H1 (cell line): ENCODE measurements around the gene ENPP7. TPM values are rescaled to one million over a fixed set of nuclear protein-coding genes. Genes with fewer than 3 reads are reported as not detected.

ENCODE experiments used
- CTCF ChIA-PET: fragments of 300-600 bp; sonication (Branson Sonifier 250); formaldehyde crosslinking; loops from one replicate; lab custom pipeline; 2021; ENCODE audit not compliant: partially characterized antibody; lab: Charles Lee
- POLR2A ChIA-PET: fragments of 300-600 bp; sonication (Branson Sonifier 250); formaldehyde crosslinking; loops from one replicate; lab custom pipeline; 2021; ENCODE audit warnings: inconsistent platforms; ENCODE audit not compliant: partially characterized antibody; lab: Charles Lee
- DNase-seq, 2 experiments: peaks; one replicate each; pipeline versions ENCODE4 v3.0.0 to v3.0.0-alpha.2; 2010 to 2022; ENCODE audit warnings: low spot score in 2 of 2, low read depth in 1 of 2, mixed read lengths in 1 of 2
- FAIRE-seq: peaks from 2 replicates; lab custom pipeline; 2011; peaks lifted over from hg19 to GRCh38; lab: Jason Lieb, UNC
- H2AFZ ChIP-seq: 2 replicates; pipeline ENCODE4 v1.8.1; 2012; ENCODE audit warnings: low read length, inconsistent platforms
- H2AK5ac ChIP-seq: 2 replicates; pipeline ENCODE4 v1.6.1; 2013; ENCODE audit warnings: low read depth, low read length
- H2BK120ac ChIP-seq: replicated peaks from 2 replicates; pipeline ENCODE3; 2013; ENCODE audit warnings: low read depth, low read length, inconsistent platforms
- H2BK12ac ChIP-seq: 2 replicates; pipeline ENCODE4 v1.6.1; 2013; ENCODE audit warnings: low read depth, low read length
- H2BK15ac ChIP-seq: 2 replicates; pipeline ENCODE4 v1.6.1; 2013; ENCODE audit warnings: low read length
- H2BK20ac ChIP-seq: 2 replicates; pipeline ENCODE4 v1.6.1; 2013; ENCODE audit warnings: low read length
- H2BK5ac ChIP-seq: 2 replicates; pipeline ENCODE4 v1.6.1; 2013; ENCODE audit warnings: low read depth, low read length
- H3K14ac ChIP-seq: 2 replicates; pipeline ENCODE4 v1.6.1; 2013; ENCODE audit warnings: inconsistent platforms; ENCODE audit not compliant: insufficient read length
- H3K18ac ChIP-seq: 2 replicates; pipeline ENCODE4 v1.6.1; 2013; ENCODE audit warnings: low read length; ENCODE audit errors: extremely low read depth
- H3K23ac ChIP-seq: 2 replicates; pipeline ENCODE4 v1.6.1; 2013; ENCODE audit warnings: inconsistent platforms; ENCODE audit not compliant: insufficient read length
- H3K23me2 ChIP-seq: 2 replicates; pipeline ENCODE4 v1.6.1; 2013; ENCODE audit warnings: low read depth, low read length
- H3K27ac ChIP-seq: 2 replicates; pipeline ENCODE4 v1.6.1; 2011; ENCODE audit warnings: low read depth, low read length, inconsistent platforms
- H3K27me3 ChIP-seq, 4 experiments: replicated peaks in 1 of 4; 1 replicate in 1 of 4; 2 replicates in 3 of 4; pipeline versions ENCODE4 v1.6.1 to v1.8.1; 2011 to 2013; ENCODE audit warnings: low read length in 3 of 4, mild to moderate bottlenecking in 3 of 4, inconsistent platforms in 2 of 4, mixed read lengths in 2 of 4, moderate library complexity in 1 of 4; ENCODE audit not compliant: control insufficient read depth in 3 of 4, insufficient read depth in 3 of 4; ENCODE audit errors: extremely low read depth in 1 of 4
- H3K36me3 ChIP-seq, 4 experiments: 2 replicates each; pipeline versions ENCODE4 v1.6.1 to v1.8.1; 2011 to 2013; ENCODE audit warnings: mild to moderate bottlenecking in 4 of 4, low read length in 3 of 4, moderate library complexity in 2 of 4, control low read depth in 1 of 4, inconsistent platforms in 1 of 4; ENCODE audit not compliant: insufficient read depth in 4 of 4, control insufficient read depth in 2 of 4
- H3K4ac ChIP-seq: replicated peaks from 2 replicates; pipeline ENCODE3; 2013; ENCODE audit warnings: low read length, low read depth, mixed read lengths, inconsistent platforms; ENCODE audit not compliant: insufficient read length
- H3K4me1 ChIP-seq, 4 experiments: replicated peaks in 1 of 4; 1 replicate in 1 of 4; 2 replicates in 3 of 4; pipeline versions ENCODE4 v1.6.1 to v1.8.1; 2011 to 2013; ENCODE audit warnings: low read length in 3 of 4, inconsistent platforms in 2 of 4, mixed read lengths in 1 of 4; ENCODE audit not compliant: insufficient read depth in 4 of 4, control insufficient read depth in 3 of 4
- H3K4me2 ChIP-seq, 2 experiments: 2 replicates each; pipeline versions ENCODE4 v1.6.1 to v1.8.1; 2011 to 2013; ENCODE audit warnings: low read depth in 2 of 2, low read length in 2 of 2, control low read depth in 1 of 2, inconsistent platforms in 1 of 2, mild to moderate bottlenecking in 1 of 2; ENCODE audit not compliant: insufficient read depth in 1 of 2
- H3K4me3 ChIP-seq, 4 experiments: fragments of 200-600, 300-600 bp in 1 of 4; sonication (generic), shearing (Covaris generic), sonication (Bioruptor Twin) in 1 of 4; 2 replicates each; pipeline versions ENCODE4 v1.5.1 to v1.8.1; 2011 to 2016; ENCODE audit warnings: low read length in 4 of 4, low read depth in 3 of 4, control low read depth in 2 of 4, inconsistent platforms in 2 of 4, mild to moderate bottlenecking in 2 of 4, mixed read lengths in 1 of 4, moderate library complexity in 1 of 4; ENCODE audit not compliant: insufficient read depth in 2 of 4; ENCODE audit errors: extremely low read depth in 1 of 4
- H3K56ac ChIP-seq: replicated peaks from 2 replicates; pipeline ENCODE3; 2013; ENCODE audit warnings: low read depth, mild to moderate bottlenecking, mixed read lengths, low read length, inconsistent platforms; ENCODE audit not compliant: insufficient read length
- H3K79me1 ChIP-seq: 2 replicates; pipeline ENCODE4 v1.6.1; 2013; ENCODE audit warnings: low read depth, low read length, control low read depth
- H3K79me2 ChIP-seq, 2 experiments: 2 replicates each; pipeline versions ENCODE4 v1.6.1 to v1.8.1; 2012 to 2013; ENCODE audit warnings: low read length in 2 of 2, mild to moderate bottlenecking in 2 of 2, inconsistent platforms in 1 of 2; ENCODE audit not compliant: insufficient read depth in 2 of 2, control insufficient read depth in 1 of 2
- H3K9ac ChIP-seq, 4 experiments: replicated peaks in 1 of 4; 1 replicate in 1 of 4; 2 replicates in 3 of 4; pipeline versions ENCODE4 v1.6.1 to v1.8.1; 2011 to 2013; ENCODE audit warnings: low read depth in 3 of 4, low read length in 3 of 4, control low read depth in 2 of 4, mild to moderate bottlenecking in 2 of 4, moderate library complexity in 2 of 4, inconsistent platforms in 1 of 4; ENCODE audit errors: extremely low read depth in 1 of 4
- H3K9me3 ChIP-seq, 2 experiments: 2 replicates each; pipeline versions ENCODE4 v1.6.1 to v1.8.1; 2012 to 2013; ENCODE audit warnings: mild to moderate bottlenecking in 2 of 2, moderate library complexity in 2 of 2, control low read depth in 1 of 2, inconsistent platforms in 1 of 2, low read depth in 1 of 2, low read length in 1 of 2, mixed read lengths in 1 of 2; ENCODE audit not compliant: insufficient read depth in 2 of 2
- H4K20me1 ChIP-seq, 2 experiments: replicated peaks in 1 of 2; 2 replicates each; pipeline versions ENCODE3 to v1.8.1; 2011 to 2013; ENCODE audit warnings: inconsistent platforms in 2 of 2, low read length in 2 of 2, mild to moderate bottlenecking in 1 of 2; ENCODE audit not compliant: insufficient read depth in 2 of 2, control insufficient read depth in 1 of 2
- H4K5ac ChIP-seq: 2 replicates; pipeline ENCODE4 v1.6.1; 2013; ENCODE audit warnings: low read length, low read depth, mixed read lengths, inconsistent platforms; ENCODE audit not compliant: insufficient read length
- H4K8ac ChIP-seq: 2 replicates; pipeline ENCODE4 v1.8.0; 2013; ENCODE audit warnings: mild to moderate bottlenecking, moderate library complexity, low read length, inconsistent platforms; ENCODE audit not compliant: insufficient read depth; ENCODE audit errors: extremely low read depth
- H4K91ac ChIP-seq: replicated peaks from 2 replicates; pipeline ENCODE3; 2013; ENCODE audit warnings: low read length, mixed read lengths, inconsistent platforms; ENCODE audit not compliant: insufficient read length
- CTBP2 ChIP-seq: IDR thresholded peaks from 2 replicates; pipeline ENCODE4 v1.7.0; 2011; ENCODE audit warnings: borderline replicate concordance, mild to moderate bottlenecking, moderate library complexity, mixed read lengths, low read length; ENCODE audit not compliant: insufficient read depth, insufficient read length
- KDM5A ChIP-seq: fragments of 200-600 bp; IDR thresholded peaks from 2 replicates; pipeline ENCODE4 v1.7.1; 2012; ENCODE audit warnings: mild to moderate bottlenecking, low read length, inconsistent platforms, mixed read lengths
- WGBS, 2 experiments: shearing (Covaris generic) in 1 of 2; methylation state at CpG; one replicate each; pipeline versions ENCODE4 v1.1.6 to v1.1.7; 2013 to 2015; ENCODE audit warnings: low lambda C conversion rate in 2 of 2, mixed read lengths in 2 of 2, inconsistent platforms in 1 of 2, low coverage in 1 of 2, missing lambda C conversion rate in 1 of 2; ENCODE audit not compliant: insufficient replicate concordance in 2 of 2, insufficient coverage in 1 of 2, insufficient read length in 1 of 2; ENCODE audit errors: extremely low coverage in 1 of 2, missing lambda C conversion rate in 1 of 2; 5-methylcytosine and 5-hydroxymethylcytosine counted together
- polyA plus RNA-seq, 7 experiments: library from polyadenylated mRNA; depleted of rRNA in 3 of 7; stranded (reverse) in 5 of 7; unstranded in 2 of 7; fragments of >200 nt in 5 of 7; fragments of 200-250 nt in 2 of 7; gene quantifications; 1 replicate in 5 of 7; 2 replicates in 1 of 7; 4 replicates in 1 of 7; pipeline versions ENCODE4 v1.2.1 to v1.2.3, GENCODE V29; 2011 to 2013; ENCODE audit warnings: missing spikeins in 2 of 7, mixed read lengths in 2 of 7
- total RNA-seq: library from RNA; stranded (reverse); fragmentation: NEBNext Ultra II Directional; extraction: Animal tissue kit (Norgen Biotek cat#: 25700); gene quantifications from 2 replicates; pipeline ENCODE4 v1.2.1, GENCODE V29; 2021

ENPP7 gene
- total and polyA plus RNA-seq, 2 of the 8 experiments (the other 6 are each of a cell fraction or from before 2014, with no cell fraction given) = not detected

DNA sequence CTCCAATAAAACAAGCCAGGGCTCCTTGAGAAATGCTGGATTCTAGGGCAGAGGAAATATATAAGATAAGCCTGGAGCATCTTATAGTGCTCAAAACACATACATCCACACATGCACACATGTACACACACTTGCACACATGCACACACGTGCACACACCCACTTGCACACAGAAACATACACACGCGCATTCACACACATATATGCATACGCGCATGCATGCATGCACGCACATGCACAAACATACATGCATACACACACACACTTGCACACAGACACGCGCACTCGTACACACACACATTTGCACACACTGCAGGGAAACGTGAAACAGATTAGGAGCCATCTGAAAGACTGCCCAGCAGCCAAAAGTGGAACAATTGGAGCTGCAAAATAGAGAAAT, 8.0 kb upstream of the ENPP7 start:
- Histone ChIP-seq H3K27me3 (no peaks in the 10 kb centered on the region; a peak in 1 of 7 replicates), H4K5ac (no peak overlapping the region), H3K14ac (no peak overlapping the region), H3K9me3 (no peaks in the 10 kb centered on the region; a peak in 1 of 4 replicates), H2BK120ac (no peak overlapping the region), H2BK15ac (no peak overlapping the region), H3K23ac (no peak overlapping the region), H3K4me3 (no peak overlapping the region), H2AFZ (no peak overlapping the region), H3K56ac (no peak overlapping the region), H2AK5ac (no peak overlapping the region), H3K4me1 (peaks cover 0 to 3% (median under 1%) of the 10 kb centered on the region in 4 experiments; a peak in 1 of 7 replicates), H4K20me1 (peaks cover 0 to 2% of the 10 kb centered on the region in 2 experiments), H3K4me2 (no peak overlapping the region), H3K23me2 (no peaks in the 10 kb centered on the region), H3K9ac (no peak overlapping the region; a peak in 1 of 7 replicates), H2BK12ac (no peak overlapping the region), H3K27ac (no peak overlapping the region), H2BK5ac (no peak overlapping the region), H4K91ac (no peak overlapping the region), H3K79me1 (no peaks in the 10 kb centered on the region), H3K4ac (peak overlapping the region; percentile 39), H4K8ac (no peak overlapping the region; the same call in 1 of the 2 replicates), H3K18ac (no peak overlapping the region), H3K79me2 (no peaks in the 10 kb centered on the region), H2BK20ac (no peak overlapping the region), H3K36me3 (no peaks in the 10 kb centered on the region)
- CTCF ChIA-PET = interaction anchor here (0.6 to 2.8 kb wide), 22 partner anchors 9 to 515 kb away, joined by 3 to 22 read pairs (median 4); no protein-coding TSS in a partner anchor
- no peak for FAIRE-seq
- POLR2A ChIA-PET = interaction anchor here (0.7 to 1.6 kb wide), 3 partner anchors 19 to 271 kb away, joined by 3 to 4 read pairs (median 3); partner anchors contain the start of gene CBX8
- no peak for DNase-seq
- TF ChIP-seq KDM5A (no peak), CTBP2 (no peak)
- WGBS, 2 experiments = 84% methylated on average over 10 of the region's 10 CpGs; no CpG with 5 or more reads in 1 of the 2 experiments
